Forelimb muscle (tissue), 1 donor: ENCODE results near the gene OLFM3. TPM values are rescaled to one million over a fixed set of nuclear protein-coding genes. Genes with fewer than 3 reads are reported as not detected.

Experiments
- DNase-seq: peaks from one replicate; pipeline ENCODE4 v3.0.0-alpha.2; 2013; ENCODE audit warnings: low read depth
- polyA plus RNA-seq: library from polyadenylated mRNA; unstranded; fragments of 120-200 nt; gene quantifications from one replicate; pipeline ENCODE4 v1.2.1, GENCODE V29; 2013; ENCODE audit not compliant: insufficient read length

Gene OLFM3
- 0.37 TPM for polyA plus RNA-seq

GRCh38 chr1:101996825-101997465 lies at the start of gene OLFM3:
Gene OLFM3, minus strand, starts transcription at chr1:101996926.
- no peak for DNase-seq

- no peak for DNase-seq
These were observed 49.0 kb upstream of the OLFM3 start for GRCh38 chr1:102045752-102046151.

GRCh38 chr1:102032534-102032933 lies 35.8 kb upstream of the OLFM3 start:
- no peak for DNase-seq

- no peak for DNase-seq
These were observed 22.8 kb upstream of the OLFM3 start for GRCh38 chr1:102019530-102019929.

GRCh38 chr1:102015728-102016127 lies 19.0 kb upstream of the OLFM3 start:
- no peak for DNase-seq

- DNase-seq, result no peak
These were observed 5.3 kb upstream of the OLFM3 start for GRCh38 chr1:102002057-102002456.

- no peak for DNase-seq
These were observed 561 bp downstream of the OLFM3 start for GRCh38 chr1:101995984-101996745.

- DNase-seq, result no peak
These were observed 3.0 kb downstream of the OLFM3 start for GRCh38 chr1:101993710-101994109.

GRCh38 chr1:101992821-101993575 lies 3.7 kb downstream of the OLFM3 start:
- no peak for DNase-seq

- DNase-seq, result no peak
These were observed 15.8 kb downstream of the OLFM3 start for GRCh38 chr1:101980974-101981373.

- no peak for DNase-seq
These were observed 19.5 kb downstream of the OLFM3 start for GRCh38 chr1:101977266-101977665.

- no peak for DNase-seq
These were observed 20.6 kb downstream of the OLFM3 start for GRCh38 chr1:101976161-101976560.

GRCh38 chr1:101975371-101975770 lies 21.4 kb downstream of the OLFM3 start:
- DNase-seq, result no peak

- no peak for DNase-seq
These were observed 22.0 kb downstream of the OLFM3 start for GRCh38 chr1:101974599-101975274.

GRCh38 chr1:101971304-101971703 lies 25.4 kb downstream of the OLFM3 start:
- peak; percentile 4 for DNase-seq

GRCh38 chr1:101967871-101968270 lies 28.9 kb downstream of the OLFM3 start:
- no peak for DNase-seq

GRCh38 chr1:101965341-101965740 lies 31.4 kb downstream of the OLFM3 start:
- DNase-seq, result no peak

GRCh38 chr1:101964708-101965107 lies 32.0 kb downstream of the OLFM3 start:
- DNase-seq, result no peak

- no peak for DNase-seq
These were observed 36.6 kb downstream of the OLFM3 start for GRCh38 chr1:101960142-101960541.

- DNase-seq, result no peak
These were observed 37.3 kb downstream of the OLFM3 start for GRCh38 chr1:101959456-101959855.

GRCh38 chr1:101957771-101958170 lies 39.0 kb downstream of the OLFM3 start:
- no peak for DNase-seq

- DNase-seq, result no peak
These were observed 43.1 kb downstream of the OLFM3 start for GRCh38 chr1:101953623-101954022.
